OCI-LY1 (cell line): Measurements from ENCODE around the gene DLX1.

ENCODE experiments used
- H2AFZ ChIP-seq: fragments of 200-600 bp; sonication (generic), shearing (Covaris generic); 2 replicates; pipeline ENCODE4 v1.6.0; 2014; ENCODE audit warnings: antibody characterized with exemption, mild to moderate bottlenecking, low read length
- H3F3A ChIP-seq: fragments of 200-600 bp; sonication (generic), shearing (Covaris generic); 2 replicates; pipeline ENCODE4 v1.6.0; 2014; ENCODE audit warnings: mild to moderate bottlenecking, antibody characterized with exemption, low read length, moderate library complexity; ENCODE audit not compliant: insufficient read depth
- H3K27ac ChIP-seq: fragments of 200-600 bp; sonication (generic); 2 replicates; pipeline ENCODE4 v1.5.1; 2014; ENCODE audit warnings: low read length, mixed run types, mild to moderate bottlenecking, low read depth; ENCODE audit not compliant: poor library complexity, severe bottlenecking
- H3K27me3 ChIP-seq: fragments of 200-600 bp; sonication (generic); 2 replicates; pipeline ENCODE4 v1.6.0; 2014; ENCODE audit warnings: antibody characterized with exemption, mild to moderate bottlenecking, low read length, moderate library complexity; ENCODE audit not compliant: insufficient read depth
- H3K36me3 ChIP-seq: fragments of 200-600 bp; sonication (generic); 2 replicates; pipeline ENCODE4 v1.6.1; 2014; ENCODE audit warnings: mild to moderate bottlenecking, antibody characterized with exemption, low read length, moderate library complexity, mixed read lengths; ENCODE audit not compliant: insufficient read depth
- H3K4me1 ChIP-seq: fragments of 200-600 bp; sonication (generic); 2 replicates; pipeline ENCODE4 v1.5.1; 2014; ENCODE audit warnings: mild to moderate bottlenecking, low read length, moderate library complexity; ENCODE audit not compliant: insufficient read depth, severe bottlenecking
- H3K4me2 ChIP-seq: fragments of 200-600 bp; sonication (generic), shearing (Covaris generic); 2 replicates; pipeline ENCODE4 v1.6.1; 2014; ENCODE audit warnings: low read length
- H3K4me3 ChIP-seq: fragments of 200-600 bp; sonication (generic); 2 replicates; pipeline ENCODE4 v1.5.1; 2014; ENCODE audit warnings: low read length, low read depth, mild to moderate bottlenecking, mixed read lengths; ENCODE audit not compliant: poor library complexity, severe bottlenecking
- H3K79me2 ChIP-seq: fragments of 200-600 bp; shearing (Covaris generic); 2 replicates; pipeline ENCODE4 v1.6.1; 2016; ENCODE audit warnings: mixed run types, low read length, mixed read lengths; ENCODE audit not compliant: insufficient read depth
- H3K9ac ChIP-seq: fragments of 200-600 bp; sonication (generic), shearing (Covaris generic); 2 replicates; pipeline ENCODE4 v1.6.1; 2014; ENCODE audit warnings: mild to moderate bottlenecking, low read length, mixed read lengths
- H3K9me2 ChIP-seq: fragments of 200-600 bp; sonication (generic), shearing (Covaris generic); 2 replicates; pipeline ENCODE4 v1.6.1; 2014; ENCODE audit warnings: low read depth, mild to moderate bottlenecking, low read length, mixed read lengths
- H3K9me3 ChIP-seq: fragments of 200-600 bp; shearing (Covaris generic); 2 replicates; pipeline ENCODE4 v1.6.1; 2014; ENCODE audit warnings: low read length, mixed read lengths
- H4K20me1 ChIP-seq: fragments of 200-600 bp; sonication (generic), shearing (Covaris generic); 2 replicates; pipeline ENCODE4 v1.6.0; 2016; ENCODE audit warnings: mild to moderate bottlenecking, low read length; ENCODE audit not compliant: insufficient read depth
- CTCF ChIP-seq: fragments of 200-600 bp; sonication (generic), shearing (Covaris generic); IDR thresholded peaks from 2 replicates; pipeline ENCODE4 v1.5.1; 2017; ENCODE audit warnings: mild to moderate bottlenecking, antibody characterized with exemption, low read length, moderate library complexity, mixed read lengths
- EZH2 ChIP-seq: fragments of 200-600 bp; sonication (generic), shearing (Covaris generic); IDR thresholded peaks from 2 replicates; pipeline ENCODE4 v1.8.0; 2017; ENCODE audit warnings: borderline replicate concordance, mixed run types, mild to moderate bottlenecking, antibody characterized with exemption, low read length, moderate library complexity, mixed read lengths

The DLX1 gene

GRCh38 chr2:172039011-172039704 is 46.1 kb upstream of the DLX1 start:
- Histone ChIP-seq H3K4me1 (no peaks in the 10 kb centered on the region), H3K9me3 (no peaks in the 10 kb centered on the region), H3K36me3 (no peaks in the 10 kb centered on the region), H2AFZ (no peak overlapping the region), H4K20me1 (no peaks in the 10 kb centered on the region), H3K27me3 (no peaks in the 10 kb centered on the region), H3K9ac (no peak overlapping the region), H3F3A (no peaks in the 10 kb centered on the region), H3K27ac (no peak overlapping the region), H3K4me3 (no peak overlapping the region), H3K9me2 (no peaks in the 10 kb centered on the region), H3K79me2 (no peaks in the 10 kb centered on the region), H3K4me2 (no peak overlapping the region)
- no peak for TF ChIP-seq CTCF

DNA sequence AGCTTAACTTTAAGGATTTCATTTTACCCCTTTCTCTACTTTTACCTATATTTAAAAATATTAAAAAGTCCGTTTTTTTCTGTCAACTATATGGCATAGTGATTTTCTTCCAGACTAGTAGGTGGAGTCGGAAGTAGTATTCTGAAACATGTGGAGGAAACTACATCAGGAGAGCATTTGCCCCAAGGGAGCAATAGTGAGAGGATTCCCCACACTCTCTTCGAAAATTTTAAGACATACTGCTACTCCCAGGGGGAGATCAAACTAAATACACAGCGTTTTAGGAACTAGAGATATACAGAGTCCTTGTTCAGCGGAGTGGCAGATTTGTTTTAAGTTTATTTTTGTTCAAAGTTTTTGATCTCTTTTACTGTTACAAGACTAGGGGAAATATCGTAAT is 45.0 kb upstream of the DLX1 start:
- TF ChIP-seq CTCF (no peak), EZH2 (no peak)
- no peaks in the 10 kb centered on the region for H3K79me2 ChIP-seq
- no peaks in the 10 kb centered on the region for H3K9me3 ChIP-seq
- no peak overlapping the region for H3K27ac ChIP-seq
- H3F3A ChIP-seq, result no peaks in the 10 kb centered on the region
- no peak overlapping the region for H3K4me3 ChIP-seq
- H4K20me1 ChIP-seq, result no peaks in the 10 kb centered on the region
- no peak overlapping the region for H2AFZ ChIP-seq
- H3K36me3 ChIP-seq, result no peaks in the 10 kb centered on the region
- H3K4me1 ChIP-seq, result no peaks in the 10 kb centered on the region
- no peak overlapping the region for H3K4me2 ChIP-seq
- no peaks in the 10 kb centered on the region for H3K27me3 ChIP-seq
- no peaks in the 10 kb centered on the region for H3K9me2 ChIP-seq
- H3K9ac ChIP-seq, result no peak overlapping the region

- no peaks in the 10 kb centered on the region for H3F3A ChIP-seq
- H4K20me1 ChIP-seq, result no peaks in the 10 kb centered on the region
- H3K9me3 ChIP-seq, result no peaks in the 10 kb centered on the region
- H3K27ac ChIP-seq, result no peak overlapping the region
- no peaks in the 10 kb centered on the region for H3K4me1 ChIP-seq
- no peaks in the 10 kb centered on the region for H3K79me2 ChIP-seq
- no peak overlapping the region for H2AFZ ChIP-seq
- no peaks in the 10 kb centered on the region for H3K27me3 ChIP-seq
- no peaks in the 10 kb centered on the region for H3K36me3 ChIP-seq
- no peak overlapping the region for H3K4me3 ChIP-seq
- no peak overlapping the region for H3K9ac ChIP-seq
- TF ChIP-seq EZH2 (no peak), CTCF (no peak)
- no peak overlapping the region for H3K4me2 ChIP-seq
- H3K9me2 ChIP-seq, result no peaks in the 10 kb centered on the region
Measured at GRCh38 chr2:172046080-172046678, 39.1 kb upstream of the DLX1 start.
